Measurements from ENCODE around the gene RBM10. TPM values are rescaled to one million over a fixed set of nuclear protein-coding genes. Genes with fewer than 3 reads are reported as not detected.

The RBM10 gene
- total and polyA plus RNA-seq, 9 of the 15 experiments (the other 6 are each of a cell fraction or from before 2014, with no cell fraction given), result 1.1 to 61.7 (median 31.5) TPM

- Histone ChIP-seq H3K9me3 (replicated peaks; ENCODE audit: control insufficient read depth, insufficient read depth, low read depth, low read length) (no peaks in the 10 kb centered on the region), H2AFZ (ENCODE audit: low read depth, low read length) (no peak overlapping the region), H3K36me3 (ENCODE audit: control insufficient read depth, insufficient read depth, low read length) (peaks cover 74% of the 10 kb centered on the region; the same call in 2 of the 3 replicates), H3K79me2 (ENCODE audit: control insufficient read depth, insufficient read depth, low read length) (peaks cover 6% of the 10 kb centered on the region; the same call in 1 of the 3 replicates), H3K27ac (ENCODE audit: extremely low read depth, low read depth, low read length) (no peak overlapping the region), H4K20me1 (replicated peaks; ENCODE audit: control insufficient read depth, insufficient read depth, low read length) (peaks cover 4% of the 10 kb centered on the region), H3K27me3 (ENCODE audit: control insufficient read depth in 2 of 2, insufficient read depth in 2 of 2, low read length in 2 of 2) (no peaks in the 10 kb centered on the region), H3K4me1 (replicated peaks in 1 of 2; ENCODE audit: control insufficient read depth in 2 of 2, insufficient read depth in 2 of 2, low read length in 2 of 2) (no peaks in the 10 kb centered on the region; a peak in 1 of 5 replicates), H3K4me3 (no peak overlapping the region), H3K9me1 (ENCODE audit: control insufficient read depth, insufficient read depth, low read length) (no peaks in the 10 kb centered on the region), H3K9ac (ENCODE audit: insufficient read depth in 1 of 2, low read depth in 2 of 2, low read length in 2 of 2) (no peak overlapping the region), H3K4me2 (ENCODE audit: insufficient read depth, low read length) (no peak overlapping the region)
- TF ChIP-seq CREB5 (CRISPR knock-in tag; IDR thresholded peaks at IDR 0.05), result no peak
- no peak for TF ChIP-seq ERF (CRISPR knock-in tag; IDR thresholded peaks at IDR 0.05)
- no peak for TF ChIP-seq ZNF253 (CRISPR knock-in tag; conservative IDR thresholded peaks at IDR 0.05)
- no peak for TF ChIP-seq EGR1 (conservative IDR thresholded peaks at IDR 0.05)
- TF ChIP-seq THRA (IDR thresholded peaks at IDR 0.05), result no peak
- no peak for TF ChIP-seq TGIF2 (CRISPR knock-in tag; IDR thresholded peaks at IDR 0.05)
- no peak for TF ChIP-seq ZBTB26 (CRISPR knock-in tag; IDR thresholded peaks at IDR 0.05)
- no peak for TF ChIP-seq ZNF740 (CRISPR knock-in tag; IDR thresholded peaks at IDR 0.05)
- no peak for TF ChIP-seq ZNF740 (tag; IDR thresholded peaks at IDR 0.05)
- TF ChIP-seq ZSCAN29 (IDR thresholded peaks at IDR 0.05), result no peak
- no peak for TF ChIP-seq ZFP30 (CRISPR knock-in tag; IDR thresholded peaks at IDR 0.05; ENCODE audit: borderline replicate concordance)
- TF ChIP-seq GATAD2B (IDR thresholded peaks at IDR 0.05; ENCODE audit: borderline replicate concordance), result no peak
- no peak for TF ChIP-seq JUNB (CRISPR knock-in tag; conservative IDR thresholded peaks at IDR 0.05)
- no peak for TF ChIP-seq ZNF584 (CRISPR knock-in tag; IDR thresholded peaks at IDR 0.05; ENCODE audit: low read depth)
- no peak for TF ChIP-seq ZNF224 (CRISPR knock-in tag; IDR thresholded peaks at IDR 0.05)
- TF ChIP-seq FOXA1 (IDR thresholded peaks at IDR 0.05; ENCODE audit: borderline replicate concordance), result no peak
- TF ChIP-seq ATF4 (CRISPR knock-in tag; IDR thresholded peaks at IDR 0.05), result no peak
- TF ChIP-seq NR2C1 (IDR thresholded peaks at IDR 0.05), result no peak
- no peak for TF ChIP-seq NR2C1 (tag; IDR thresholded peaks at IDR 0.05)
- no peak for TF ChIP-seq ZNF354B (CRISPR knock-in tag; IDR thresholded peaks at IDR 0.05)
- FAIRE-seq (no peak), DNase-seq (ENCODE audit: extremely low read depth in 1 of 4, low spot score in 3 of 4) (no peak), ATAC-seq (no peak)
- CTCF ChIA-PET (ENCODE audit: low intra/inter-chr PET ratio), result no interaction called here
- intact Hi-C loops (cut with micrococcal nuclease) (no loop called here), in situ Hi-C loops (cut with MboI) (no loop called here)
- POLR2A ChIA-PET, result interaction anchor here (0.6 kb wide), 1 partner anchor 25 kb away, joined by 3 read pairs; no protein-coding TSS in a partner anchor
- no TSS peak for BruUV-seq (replicated peaks)
- WGBS (ENCODE audit: insufficient coverage, low coverage, missing lambda C conversion rate), result 100% methylated on average over 2 of the region's 2 CpGs
Observed at GRCh38 chrX:47171996-47172395, 27.0 kb downstream of the RBM10 start.
